PC-3 (cell line): Measurements from ENCODE around the gene ASTN2.

ENCODE experiments used
- EZH2 ChIP-seq: fragments of 300-600 bp; sonication (generic); IDR thresholded peaks from one replicate; pipeline ENCODE4 v1.6.1; 2017; ENCODE audit warnings: antibody characterized with exemption, mild to moderate bottlenecking, low read length; ENCODE audit not compliant: unreplicated experiment
- EZH2phosphoT487 ChIP-seq: fragments of 300-600 bp; sonication (generic); IDR thresholded peaks from 2 replicates; pipeline ENCODE4 v1.6.1; 2018; ENCODE audit warnings: mild to moderate bottlenecking, antibody characterized with exemption, low read length, borderline replicate concordance
- TF ChIP-seq, protein P1 (sequence below): fragments of 300-600 bp; sonication (generic); conservative IDR thresholded peaks from 2 replicates; pipeline ENCODE4 v1.5.1; 2017; ENCODE audit warnings: antibody characterized with exemption, low read depth, mild to moderate bottlenecking, low read length

DNA sequence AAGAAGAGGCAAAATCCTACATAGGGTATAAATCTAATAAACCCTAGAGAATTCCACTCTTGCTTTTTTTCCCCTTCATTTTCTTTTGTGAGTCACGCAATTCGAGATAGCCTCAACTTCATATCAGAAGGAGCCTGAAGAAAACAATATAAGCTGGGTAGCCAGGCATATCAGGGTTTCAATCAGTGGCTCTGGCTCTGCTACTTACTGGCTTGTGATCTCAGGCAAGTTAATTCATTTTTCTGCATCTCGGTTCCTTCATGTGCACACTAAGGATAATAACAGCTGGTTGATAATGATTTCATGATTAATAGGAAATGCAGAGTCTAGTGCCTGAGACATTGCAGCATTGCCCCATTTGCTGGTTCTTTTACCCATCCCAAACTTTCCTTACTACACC lies 46.5 kb upstream of the ASTN2 start:
- TF ChIP-seq, protein P1, sequence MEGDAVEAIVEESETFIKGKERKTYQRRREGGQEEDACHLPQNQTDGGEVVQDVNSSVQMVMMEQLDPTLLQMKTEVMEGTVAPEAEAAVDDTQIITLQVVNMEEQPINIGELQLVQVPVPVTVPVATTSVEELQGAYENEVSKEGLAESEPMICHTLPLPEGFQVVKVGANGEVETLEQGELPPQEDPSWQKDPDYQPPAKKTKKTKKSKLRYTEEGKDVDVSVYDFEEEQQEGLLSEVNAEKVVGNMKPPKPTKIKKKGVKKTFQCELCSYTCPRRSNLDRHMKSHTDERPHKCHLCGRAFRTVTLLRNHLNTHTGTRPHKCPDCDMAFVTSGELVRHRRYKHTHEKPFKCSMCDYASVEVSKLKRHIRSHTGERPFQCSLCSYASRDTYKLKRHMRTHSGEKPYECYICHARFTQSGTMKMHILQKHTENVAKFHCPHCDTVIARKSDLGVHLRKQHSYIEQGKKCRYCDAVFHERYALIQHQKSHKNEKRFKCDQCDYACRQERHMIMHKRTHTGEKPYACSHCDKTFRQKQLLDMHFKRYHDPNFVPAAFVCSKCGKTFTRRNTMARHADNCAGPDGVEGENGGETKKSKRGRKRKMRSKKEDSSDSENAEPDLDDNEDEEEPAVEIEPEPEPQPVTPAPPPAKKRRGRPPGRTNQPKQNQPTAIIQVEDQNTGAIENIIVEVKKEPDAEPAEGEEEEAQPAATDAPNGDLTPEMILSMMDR, result no peak
- no peak for TF ChIP-seq EZH2
- no peak for TF ChIP-seq EZH2phosphoT487
